ENCODE measurements around the gene CDPF1. TPM values are rescaled to one million over a fixed set of nuclear protein-coding genes. Genes with fewer than 3 reads are reported as not detected.

Gene CDPF1
- polyA plus RNA-seq, 1 donor (not counting 4 experiments of a cell fraction or from before 2014, with no cell fraction given): 5.9 TPM

DNA sequence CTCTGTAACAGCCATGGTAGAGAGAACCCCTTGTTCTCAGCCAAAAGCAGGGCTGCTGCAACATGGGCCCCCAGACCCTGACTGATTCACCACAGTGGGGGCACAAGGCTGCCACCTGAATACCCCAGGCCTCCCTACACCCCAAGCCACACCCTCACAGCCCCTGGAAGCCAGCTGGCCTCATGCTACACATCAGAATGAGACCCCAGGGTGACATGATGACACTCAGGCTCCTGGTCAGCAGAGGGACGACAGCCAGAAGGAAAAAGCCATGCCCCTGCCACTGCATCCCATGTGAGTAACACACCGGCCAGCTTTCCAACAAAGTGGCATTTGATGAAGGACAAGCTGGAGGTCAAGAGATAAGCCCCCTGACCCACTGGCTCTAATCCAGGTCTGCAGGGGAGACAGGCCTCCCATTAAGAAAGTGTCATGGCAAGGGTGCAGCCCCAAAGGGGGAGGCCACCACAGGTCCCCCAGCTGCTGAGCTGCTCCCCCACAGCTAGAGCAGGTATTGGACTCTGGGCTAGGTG is 2.6 kb downstream of the CDPF1 start:
- no peaks in the 10 kb centered on the region for H3K27me3 ChIP-seq (ENCODE audit: control insufficient read depth, extremely low read depth, insufficient read depth, low read length)
- H3K9me3 ChIP-seq (ENCODE audit: control insufficient read depth, low read depth, low read length): no peaks in the 10 kb centered on the region
- H3K9me1 ChIP-seq (ENCODE audit: control insufficient read depth, extremely low read depth, insufficient read depth, low read length): no peaks in the 10 kb centered on the region
- dilution Hi-C loops (cut with MboI; ENCODE audit: extremely low pct_ligation_motif_present, low sequenced_read_pairs): no loop called here
- FAIRE-seq (no peak), DNase-seq (ENCODE audit: low read depth, low spot score) (no peak)
- no peak overlapping the region for H2AFZ ChIP-seq (ENCODE audit: control insufficient read depth, low read length)
- no peak overlapping the region for H3K9ac ChIP-seq (ENCODE audit: control insufficient read depth, extremely low read depth, insufficient read depth, low read length)
- no peak overlapping the region for H3K4me2 ChIP-seq (ENCODE audit: control insufficient read depth, extremely low read depth, insufficient read depth, low read depth, low read length)
- no peak overlapping the region for H3K27ac ChIP-seq (ENCODE audit: control insufficient read depth, insufficient read depth, low read length)
- H3K4me3 ChIP-seq (ENCODE audit: control insufficient read depth in 2 of 3, extremely low read depth in 1 of 3, insufficient read depth in 2 of 3, low read depth in 1 of 3, low read length in 3 of 3): no peak overlapping the region
- peaks cover 0 to 4% of the 10 kb centered on the region in 2 experiments for H3K36me3 ChIP-seq (ENCODE audit: control insufficient read depth in 2 of 2, extremely low read depth in 1 of 2, insufficient read depth in 2 of 2, low read length in 2 of 2)
- H3K4me1 ChIP-seq (ENCODE audit: control insufficient read depth, extremely low read depth, insufficient read depth, low read length): peaks cover 14% of the 10 kb centered on the region
- no peaks in the 10 kb centered on the region for H3K79me2 ChIP-seq (ENCODE audit: control insufficient read depth, insufficient read depth, low read length)
- no peak for TF ChIP-seq EZH2 (IDR thresholded peaks at IDR 0.05; ENCODE audit: low read length)
- TF ChIP-seq, protein P1, sequence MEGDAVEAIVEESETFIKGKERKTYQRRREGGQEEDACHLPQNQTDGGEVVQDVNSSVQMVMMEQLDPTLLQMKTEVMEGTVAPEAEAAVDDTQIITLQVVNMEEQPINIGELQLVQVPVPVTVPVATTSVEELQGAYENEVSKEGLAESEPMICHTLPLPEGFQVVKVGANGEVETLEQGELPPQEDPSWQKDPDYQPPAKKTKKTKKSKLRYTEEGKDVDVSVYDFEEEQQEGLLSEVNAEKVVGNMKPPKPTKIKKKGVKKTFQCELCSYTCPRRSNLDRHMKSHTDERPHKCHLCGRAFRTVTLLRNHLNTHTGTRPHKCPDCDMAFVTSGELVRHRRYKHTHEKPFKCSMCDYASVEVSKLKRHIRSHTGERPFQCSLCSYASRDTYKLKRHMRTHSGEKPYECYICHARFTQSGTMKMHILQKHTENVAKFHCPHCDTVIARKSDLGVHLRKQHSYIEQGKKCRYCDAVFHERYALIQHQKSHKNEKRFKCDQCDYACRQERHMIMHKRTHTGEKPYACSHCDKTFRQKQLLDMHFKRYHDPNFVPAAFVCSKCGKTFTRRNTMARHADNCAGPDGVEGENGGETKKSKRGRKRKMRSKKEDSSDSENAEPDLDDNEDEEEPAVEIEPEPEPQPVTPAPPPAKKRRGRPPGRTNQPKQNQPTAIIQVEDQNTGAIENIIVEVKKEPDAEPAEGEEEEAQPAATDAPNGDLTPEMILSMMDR (optimal IDR thresholded peaks at IDR 0.05 in 1 of 3, IDR thresholded peaks at IDR 0.05 in 1 of 3, conservative IDR thresholded peaks at IDR 0.05 in 1 of 3; ENCODE audit: extremely low read depth in 1 of 3, insufficient read depth in 2 of 3, low read length in 3 of 3): no peak
- no peaks in the 10 kb centered on the region for H4K20me1 ChIP-seq (ENCODE audit: control insufficient read depth, extremely low read depth, insufficient read depth, low read length)

DNA sequence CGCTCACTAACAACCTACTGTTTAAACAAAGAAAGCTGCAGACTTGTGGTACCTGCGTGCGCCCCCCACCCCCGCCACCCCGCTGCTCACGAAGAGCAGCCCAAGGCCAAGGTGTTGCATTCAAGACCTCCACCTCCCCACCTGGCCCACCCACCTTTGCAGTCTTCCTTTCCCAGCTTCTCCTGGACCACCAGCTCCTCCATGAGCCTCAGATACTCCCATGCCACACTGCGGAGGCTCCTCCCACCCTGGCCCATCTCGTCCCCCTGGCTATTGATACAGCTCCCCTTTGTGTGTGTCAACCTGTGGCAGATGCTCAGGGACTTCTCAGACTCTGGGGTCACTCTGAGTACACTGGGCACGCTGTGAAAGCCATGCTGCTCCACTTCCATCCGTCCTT is 3.9 kb downstream of the CDPF1 start:
- TF ChIP-seq, protein P1 (optimal IDR thresholded peaks at IDR 0.05 in 1 of 3, IDR thresholded peaks at IDR 0.05 in 1 of 3, conservative IDR thresholded peaks at IDR 0.05 in 1 of 3; ENCODE audit: extremely low read depth in 1 of 3, insufficient read depth in 2 of 3, low read length in 3 of 3): no peak
- no peak for TF ChIP-seq EZH2 (IDR thresholded peaks at IDR 0.05; ENCODE audit: low read length)
- Histone ChIP-seq H3K4me2 (ENCODE audit: control insufficient read depth, extremely low read depth, insufficient read depth, low read depth, low read length) (no peak overlapping the region), H3K36me3 (ENCODE audit: control insufficient read depth in 2 of 2, extremely low read depth in 1 of 2, insufficient read depth in 2 of 2, low read length in 2 of 2) (peaks cover 0 to 4% of the 10 kb centered on the region in 2 experiments), H3K4me1 (ENCODE audit: control insufficient read depth, extremely low read depth, insufficient read depth, low read length) (peaks cover 9% of the 10 kb centered on the region), H3K9ac (ENCODE audit: control insufficient read depth, extremely low read depth, insufficient read depth, low read length) (no peak overlapping the region), H2AFZ (ENCODE audit: control insufficient read depth, low read length) (no peak overlapping the region), H3K4me3 (ENCODE audit: control insufficient read depth in 2 of 3, extremely low read depth in 1 of 3, insufficient read depth in 2 of 3, low read depth in 1 of 3, low read length in 3 of 3) (no peak overlapping the region), H3K9me3 (ENCODE audit: control insufficient read depth, low read depth, low read length) (no peaks in the 10 kb centered on the region), H3K9me1 (ENCODE audit: control insufficient read depth, extremely low read depth, insufficient read depth, low read length) (no peaks in the 10 kb centered on the region), H3K79me2 (ENCODE audit: control insufficient read depth, insufficient read depth, low read length) (no peaks in the 10 kb centered on the region), H3K27ac (ENCODE audit: control insufficient read depth, insufficient read depth, low read length) (no peak overlapping the region), H4K20me1 (ENCODE audit: control insufficient read depth, extremely low read depth, insufficient read depth, low read length) (no peaks in the 10 kb centered on the region), H3K27me3 (ENCODE audit: control insufficient read depth, extremely low read depth, insufficient read depth, low read length) (no peaks in the 10 kb centered on the region)
- dilution Hi-C loops (cut with MboI; ENCODE audit: extremely low pct_ligation_motif_present, low sequenced_read_pairs): no loop called here
- DNase-seq (ENCODE audit: low read depth, low spot score) (no peak), FAIRE-seq (no peak)

Data from keratinocyte (primary cell).